Lower leg skin (tissue), 3 donors: ENCODE measurements around the gene GORASP1.

Source experiments
- POLR2A ChIP-seq, 2 donors: fragments of 450-650 bp; IDR thresholded peaks; one replicate each; pipeline ENCODE4 v1.6.1; 2016 to 2017; ENCODE audit warnings: antibody characterized with exemption in 2 of 2, mild to moderate bottlenecking in 1 of 2, moderate library complexity in 1 of 2
- TF ChIP-seq, protein P1 (sequence below), 3 donors: fragments of 450-650 bp; IDR thresholded peaks; one replicate each; pipeline ENCODE4 v1.5.1; 2016; ENCODE audit warnings: antibody characterized with exemption in 3 of 3, mild to moderate bottlenecking in 3 of 3, moderate library complexity in 2 of 3

GRCh38 chr3:39068556-39068955, 38.9 kb downstream of the GORASP1 start:
- TF ChIP-seq, protein P1, sequence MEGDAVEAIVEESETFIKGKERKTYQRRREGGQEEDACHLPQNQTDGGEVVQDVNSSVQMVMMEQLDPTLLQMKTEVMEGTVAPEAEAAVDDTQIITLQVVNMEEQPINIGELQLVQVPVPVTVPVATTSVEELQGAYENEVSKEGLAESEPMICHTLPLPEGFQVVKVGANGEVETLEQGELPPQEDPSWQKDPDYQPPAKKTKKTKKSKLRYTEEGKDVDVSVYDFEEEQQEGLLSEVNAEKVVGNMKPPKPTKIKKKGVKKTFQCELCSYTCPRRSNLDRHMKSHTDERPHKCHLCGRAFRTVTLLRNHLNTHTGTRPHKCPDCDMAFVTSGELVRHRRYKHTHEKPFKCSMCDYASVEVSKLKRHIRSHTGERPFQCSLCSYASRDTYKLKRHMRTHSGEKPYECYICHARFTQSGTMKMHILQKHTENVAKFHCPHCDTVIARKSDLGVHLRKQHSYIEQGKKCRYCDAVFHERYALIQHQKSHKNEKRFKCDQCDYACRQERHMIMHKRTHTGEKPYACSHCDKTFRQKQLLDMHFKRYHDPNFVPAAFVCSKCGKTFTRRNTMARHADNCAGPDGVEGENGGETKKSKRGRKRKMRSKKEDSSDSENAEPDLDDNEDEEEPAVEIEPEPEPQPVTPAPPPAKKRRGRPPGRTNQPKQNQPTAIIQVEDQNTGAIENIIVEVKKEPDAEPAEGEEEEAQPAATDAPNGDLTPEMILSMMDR (IDR thresholded peaks at IDR 0.05): no peak
- no peak for TF ChIP-seq POLR2A (IDR thresholded peaks at IDR 0.05)
